Measurements from ENCODE around the gene TMEM131L.
"Not testable (repeated sequence)": the region's sequence is repeated elsewhere in the genome, so short reads cannot be mapped to it uniquely, and the experiment has no call there.

Gene TMEM131L

GRCh38 chr4:153466081-153466948 is at the start of gene TMEM131L:
TMEM131L (plus strand) TSS chr4:153466360; CDS start chr4:153466398, 38 bp downstream.
- Histone ChIP-seq H2AFZ (ENCODE audit: low read depth, low read length) (peak within 1 kb of the TSS; percentile 10; the same call in 1 of the 2 replicates), H3K27ac (ENCODE audit: low read length) (peak within 1 kb of the TSS; percentile 93), H3K4me2 (ENCODE audit: low read length) (peak within 1 kb of the TSS; percentile 89), H3K27me3 (ENCODE audit: low read depth, low read length) (no peaks in the 10 kb centered on the region), H3K79me2 (ENCODE audit: low read length) (peaks cover 49% of the 10 kb centered on the region), H4K20me1 (ENCODE audit: insufficient read depth, low read length) (peaks cover 40% of the 10 kb centered on the region), H3K9me3 (ENCODE audit: insufficient read depth, low read length) (no peaks in the 10 kb centered on the region), H3K4me3 (ENCODE audit: low read length) (peak within 1 kb of the TSS; percentile 84), H3K36me3 (replicated peaks; ENCODE audit: low read depth, low read length) (peaks cover 35% of the 10 kb centered on the region), H3K9ac (ENCODE audit: low read length) (peak within 1 kb of the TSS; percentile 95), H3K4me1 (ENCODE audit: low read length) (peaks cover 42% of the 10 kb centered on the region)
- no peak for TF ChIP-seq EZH2phosphoT487 (IDR thresholded peaks at IDR 0.05; ENCODE audit: low read depth)
- TF ChIP-seq CTCF (IDR thresholded peaks at IDR 0.05; ENCODE audit: low read depth, low read length): peak; percentile 33

- H3K9ac ChIP-seq (ENCODE audit: low read length); H3K9me3 ChIP-seq (ENCODE audit: insufficient read depth, low read length); H3K36me3 ChIP-seq (replicated peaks; ENCODE audit: low read depth, low read length); H2AFZ ChIP-seq (ENCODE audit: low read depth, low read length); H3K27me3 ChIP-seq (ENCODE audit: low read depth, low read length); H3K79me2 ChIP-seq (ENCODE audit: low read length); H4K20me1 ChIP-seq (ENCODE audit: insufficient read depth, low read length); H3K4me2 ChIP-seq (ENCODE audit: low read length); H3K27ac ChIP-seq (ENCODE audit: low read length); H3K4me3 ChIP-seq (ENCODE audit: low read length): not testable (repeated sequence)
- peaks cover 28% of the 10 kb centered on the region for H3K4me1 ChIP-seq (ENCODE audit: low read length)
Observed at GRCh38 chr4:153416456-153416855, 49.7 kb upstream of the TMEM131L start.

GRCh38 chr4:153418121-153418520 is 48.0 kb upstream of the TMEM131L start:
- Histone ChIP-seq H3K36me3 (replicated peaks; ENCODE audit: low read depth, low read length) (peaks cover 3% of the 10 kb centered on the region), H4K20me1 (ENCODE audit: insufficient read depth, low read length) (no peaks in the 10 kb centered on the region; the same call in 1 of the 2 replicates), H3K27me3 (ENCODE audit: low read depth, low read length) (no peaks in the 10 kb centered on the region), H2AFZ (ENCODE audit: low read depth, low read length) (no peak overlapping the region), H3K27ac (ENCODE audit: low read length) (0 out of 2 replicates have a peak overlapping the region, but pooled peaks have one; percentile 71), H3K4me3 (ENCODE audit: low read length) (no peak overlapping the region), H3K4me2 (ENCODE audit: low read length) (no peak overlapping the region), H3K9ac (ENCODE audit: low read length) (no peak overlapping the region), H3K9me3 (ENCODE audit: insufficient read depth, low read length) (no peaks in the 10 kb centered on the region), H3K79me2 (ENCODE audit: low read length) (no peaks in the 10 kb centered on the region), H3K4me1 (ENCODE audit: low read length) (peaks cover 42% of the 10 kb centered on the region)
- TF ChIP-seq EZH2phosphoT487 (IDR thresholded peaks at IDR 0.05; ENCODE audit: low read depth) (no peak), CTCF (IDR thresholded peaks at IDR 0.05; ENCODE audit: low read depth, low read length) (no peak)

GRCh38 chr4:153418558-153418957 is 47.6 kb upstream of the TMEM131L start:
- peak overlapping the region; percentile 91; the same call in 1 of the 2 replicates for H2AFZ ChIP-seq (ENCODE audit: low read depth, low read length)
- peaks cover 3% of the 10 kb centered on the region for H3K36me3 ChIP-seq (replicated peaks; ENCODE audit: low read depth, low read length)
- H3K4me3 ChIP-seq (ENCODE audit: low read length): peak overlapping the region; percentile 75; the same call in 1 of the 2 replicates
- TF ChIP-seq EZH2phosphoT487 (IDR thresholded peaks at IDR 0.05; ENCODE audit: low read depth): no peak
- TF ChIP-seq CTCF (IDR thresholded peaks at IDR 0.05; ENCODE audit: low read depth, low read length): no peak
- 0 out of 2 replicates have a peak overlapping the region, but pooled peaks have one; percentile 58 for H3K9ac ChIP-seq (ENCODE audit: low read length)
- peaks cover 42% of the 10 kb centered on the region for H3K4me1 ChIP-seq (ENCODE audit: low read length)
- no peaks in the 10 kb centered on the region for H3K27me3 ChIP-seq (ENCODE audit: low read depth, low read length)
- no peaks in the 10 kb centered on the region for H3K79me2 ChIP-seq (ENCODE audit: low read length)
- H3K9me3 ChIP-seq (ENCODE audit: insufficient read depth, low read length): no peaks in the 10 kb centered on the region
- H4K20me1 ChIP-seq (ENCODE audit: insufficient read depth, low read length): no peaks in the 10 kb centered on the region; the same call in 1 of the 2 replicates
- peak overlapping the region; percentile 94 for H3K4me2 ChIP-seq (ENCODE audit: low read length)
- H3K27ac ChIP-seq (ENCODE audit: low read length): peak overlapping the region; percentile 71
